Kidney capillary endothelial cell (primary cell): ENCODE measurements around the gene FAM13A.
A peak's percentile ranks its signal among the peaks of the same experiment; 100 is the strongest.

Source experiments
- DNase-seq: peaks from one replicate; pipeline ENCODE4 v3.0.0-alpha.2; 2018; ENCODE audit warnings: low spot score

Gene FAM13A

DNA sequence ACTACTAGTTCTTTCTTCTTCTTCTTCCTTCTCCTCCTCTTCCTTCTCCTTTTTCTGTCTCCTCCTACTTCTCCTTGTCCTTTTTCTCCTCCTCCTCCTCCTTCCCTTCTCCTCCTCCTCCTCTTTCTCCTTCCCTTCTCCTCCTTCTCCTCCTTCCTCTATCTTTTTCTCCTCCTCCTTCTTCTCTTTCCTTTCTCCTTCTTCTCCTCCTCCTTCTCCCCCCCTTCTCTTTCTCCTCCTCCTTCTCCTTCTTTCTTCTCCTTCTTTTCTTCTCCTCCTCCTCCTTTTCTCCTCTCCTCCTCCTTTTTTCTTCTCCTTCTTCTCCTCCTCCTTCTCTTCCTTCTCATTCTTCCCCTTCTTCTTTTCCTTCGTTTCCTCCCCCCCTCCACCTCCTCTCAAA is 337.6 kb downstream of the FAM13A start:
- no peak for DNase-seq

DNA sequence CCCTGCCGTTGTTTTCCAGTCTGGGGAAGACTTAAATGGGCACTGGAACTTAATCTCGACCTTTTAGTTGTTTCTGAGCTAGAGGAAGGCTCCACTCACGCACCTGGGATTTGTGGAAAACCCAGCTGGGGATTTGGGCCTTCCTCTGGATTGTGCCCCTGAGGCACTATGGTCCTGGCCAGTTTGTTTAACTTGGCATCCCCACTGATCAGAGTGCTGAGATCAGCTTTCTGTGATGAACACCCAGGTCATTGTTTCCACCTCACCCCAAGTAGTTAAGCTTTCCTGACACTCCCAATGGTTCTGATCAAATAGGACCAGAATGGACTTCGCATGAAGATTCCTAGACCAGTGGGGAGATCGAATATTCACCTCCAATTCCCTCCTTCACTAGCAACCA is 338.9 kb downstream of the FAM13A start:
- no peak for DNase-seq

DNA sequence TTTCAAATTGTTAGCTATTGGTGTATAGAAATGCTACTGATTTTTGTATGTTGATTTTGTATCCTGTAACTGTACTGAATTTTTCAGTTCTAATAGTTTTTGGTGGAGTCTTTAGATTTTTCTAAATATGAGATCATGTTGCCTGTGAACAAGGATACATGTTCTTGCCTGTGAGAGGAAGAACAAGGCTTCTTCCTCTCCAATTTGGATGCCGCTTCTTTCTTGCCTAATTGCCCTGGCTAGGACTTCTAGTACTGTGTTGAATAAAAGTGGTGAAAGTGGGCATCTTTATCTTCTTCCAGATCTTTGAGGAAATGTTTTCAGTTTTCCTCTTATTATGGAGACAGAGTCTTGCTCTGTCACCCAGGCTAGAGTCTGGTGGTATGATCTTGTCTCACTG is 343.2 kb downstream of the FAM13A start:
- DNase-seq = no peak

DNA sequence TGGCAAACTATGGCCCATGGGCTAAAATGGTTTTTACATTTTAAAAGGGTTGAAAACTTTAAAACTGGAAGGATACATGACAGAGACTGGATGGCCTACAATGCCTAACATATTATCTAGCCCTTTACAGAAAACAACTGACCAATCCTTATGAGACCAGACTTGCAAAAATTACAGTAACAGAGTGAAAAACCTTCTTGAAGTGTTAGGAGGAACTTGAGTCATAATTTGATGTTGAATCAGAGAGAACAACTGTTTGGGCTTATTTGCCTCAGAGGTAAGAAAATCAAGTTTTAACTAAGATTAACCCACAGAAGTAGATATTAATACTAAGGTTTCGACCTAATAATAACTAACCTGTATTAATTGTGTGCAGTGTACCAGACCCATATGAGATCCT is 347.0 kb downstream of the FAM13A start:
- DNase-seq = no peak

DNA sequence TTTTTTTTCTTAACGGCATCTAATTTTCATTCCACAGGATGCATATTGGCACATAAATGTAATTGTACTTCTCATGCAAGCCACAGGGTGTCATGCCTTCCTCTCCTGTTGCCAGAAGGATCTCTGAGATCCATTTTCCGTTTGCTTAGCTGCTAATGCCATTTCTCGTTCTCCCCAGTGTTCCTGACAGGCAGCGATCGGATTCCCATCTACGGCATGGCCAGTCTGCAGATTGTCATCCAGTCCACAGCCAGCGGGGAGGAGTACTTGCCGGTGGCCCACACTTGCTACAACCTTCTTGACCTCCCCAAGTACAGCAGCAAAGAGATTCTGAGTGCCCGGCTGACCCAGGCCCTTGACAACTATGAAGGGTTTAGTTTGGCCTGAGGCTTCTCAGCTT is 350.4 kb downstream of the FAM13A start:
- peak; percentile 32 for DNase-seq

DNA sequence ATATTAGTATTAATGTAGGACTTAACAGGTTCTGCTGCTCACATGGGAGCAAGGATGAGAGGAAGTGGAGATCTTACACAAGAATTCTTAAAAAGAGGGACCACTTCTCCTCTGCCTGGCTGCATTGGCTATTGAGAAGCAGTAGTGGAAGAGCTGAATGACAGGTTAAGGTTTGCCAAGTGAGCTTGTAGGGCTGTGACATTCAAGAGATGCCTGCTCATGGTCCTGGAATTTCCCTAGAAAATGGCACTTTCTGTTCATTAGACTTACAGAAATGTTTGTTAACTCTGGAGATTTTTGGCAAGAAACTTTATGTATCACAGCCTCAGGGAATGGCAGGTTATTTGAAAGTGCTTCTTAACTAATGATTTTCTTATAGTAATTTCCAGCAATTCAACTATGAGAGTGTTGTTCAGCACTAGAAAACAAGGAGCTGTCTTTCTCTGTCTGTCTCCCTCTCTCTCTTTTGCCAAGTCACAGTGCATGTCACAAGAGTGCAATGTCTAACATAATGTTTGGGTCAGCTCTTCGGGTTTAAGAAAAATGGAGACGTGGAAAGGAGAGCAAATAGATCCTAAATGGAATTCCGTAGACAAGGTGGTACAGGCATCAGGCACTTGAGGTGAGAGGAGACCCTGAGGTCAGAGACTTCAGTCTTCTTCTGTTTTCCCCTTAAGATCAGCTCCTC is 351.0 kb downstream of the FAM13A start:
- DNase-seq = no peak

DNA sequence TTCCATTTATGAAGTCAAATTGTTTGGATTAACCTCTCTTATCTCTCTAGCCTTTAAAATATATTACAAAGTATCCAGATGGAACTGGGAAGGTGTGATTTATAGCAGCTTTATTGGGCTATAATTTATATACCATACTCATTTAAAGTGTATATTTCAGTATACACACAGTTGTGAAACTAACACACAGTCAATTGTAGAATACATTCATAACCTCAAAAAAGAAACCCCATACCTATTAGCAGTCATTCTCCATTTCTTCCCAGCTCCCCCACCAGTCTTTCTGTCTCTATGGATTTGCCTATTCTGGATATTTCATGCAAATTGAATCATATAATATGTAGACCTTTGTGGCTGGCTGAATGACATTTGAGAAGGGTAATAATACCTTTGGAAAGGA is 351.8 kb downstream of the FAM13A start:
- DNase-seq = no peak

DNA sequence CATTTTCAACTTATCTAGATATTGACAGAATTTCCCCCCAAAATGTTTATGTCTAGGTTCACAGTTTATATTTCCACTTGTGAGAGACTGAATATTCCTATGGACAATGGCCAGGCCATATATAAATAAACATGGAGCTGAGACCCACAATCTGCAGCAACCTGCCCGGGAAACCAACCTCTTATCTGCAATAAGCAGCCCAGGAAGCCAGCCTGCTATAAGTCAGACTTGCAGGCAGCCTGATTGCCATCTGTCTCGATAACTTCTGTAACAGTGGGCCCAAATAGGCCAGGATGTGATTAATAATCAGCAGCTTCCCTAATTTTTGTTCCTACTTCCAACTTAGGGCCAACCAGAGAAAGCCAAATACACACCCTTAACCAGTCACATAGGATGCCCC is 354.2 kb downstream of the FAM13A start:
- no peak for DNase-seq

DNA sequence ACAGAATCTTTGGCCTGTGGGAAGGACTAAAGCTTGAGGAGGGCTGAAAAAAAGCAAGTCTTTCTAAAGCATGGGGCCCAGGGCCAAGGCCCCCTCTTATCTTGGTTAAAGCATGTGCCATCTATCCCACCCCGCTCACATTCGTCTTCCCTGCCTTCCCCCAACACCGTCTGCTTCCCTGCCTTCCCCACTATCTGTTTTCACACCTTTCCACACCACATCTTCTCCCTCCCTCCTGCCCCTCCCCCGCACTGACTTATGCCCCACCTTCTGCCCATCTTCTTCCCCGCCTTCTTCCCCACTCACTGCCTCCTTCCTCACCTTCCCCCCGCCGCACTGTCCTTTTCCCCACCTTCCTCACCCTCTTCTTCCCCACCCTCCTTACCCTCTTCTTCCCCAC is 358.5 kb downstream of the FAM13A start:
- no peak for DNase-seq

DNA sequence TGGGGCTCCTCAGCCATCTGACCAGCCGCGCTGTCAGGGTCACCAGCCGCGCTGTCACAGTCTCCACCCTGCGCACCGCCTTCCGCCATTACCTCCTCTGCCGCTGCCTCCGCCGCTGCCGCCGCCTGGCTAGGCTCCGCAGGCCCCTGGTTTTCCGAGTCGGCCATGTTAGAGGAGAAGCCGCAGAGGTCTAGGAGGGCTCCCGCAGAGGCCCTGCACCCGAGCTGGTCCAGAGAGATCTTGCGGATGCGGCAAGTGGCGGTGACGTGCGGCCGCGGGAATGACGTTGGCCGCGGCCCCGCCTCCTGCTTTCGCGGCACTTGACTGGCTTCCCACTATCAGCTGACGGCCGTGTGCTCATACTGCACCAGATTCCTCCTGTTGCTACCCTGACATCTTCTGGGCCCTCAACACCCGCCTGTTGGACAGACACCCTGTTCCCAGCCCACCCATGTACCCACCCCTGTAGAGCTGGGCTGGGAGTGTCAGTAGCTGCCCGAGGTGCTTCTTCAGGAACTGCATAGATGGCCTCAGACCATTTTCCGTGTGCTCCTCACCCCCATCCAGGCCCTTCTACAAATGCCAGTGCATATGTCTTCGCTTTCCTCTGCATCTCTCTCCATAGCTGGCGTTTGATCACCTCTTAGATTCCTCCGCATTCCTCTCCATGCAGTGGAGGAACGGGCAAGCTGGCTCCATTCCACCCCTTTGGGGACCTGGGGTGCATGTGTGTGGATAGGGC is 359.2 kb downstream of the FAM13A start, which contains the start of gene NAP1L5:
Gene NAP1L5, minus strand, starts transcription at position 242 of the 742 bp plus-strand sequence. Its CDS starts 75 bp downstream, at position 167.
- DNase-seq = peak; percentile 29

DNA sequence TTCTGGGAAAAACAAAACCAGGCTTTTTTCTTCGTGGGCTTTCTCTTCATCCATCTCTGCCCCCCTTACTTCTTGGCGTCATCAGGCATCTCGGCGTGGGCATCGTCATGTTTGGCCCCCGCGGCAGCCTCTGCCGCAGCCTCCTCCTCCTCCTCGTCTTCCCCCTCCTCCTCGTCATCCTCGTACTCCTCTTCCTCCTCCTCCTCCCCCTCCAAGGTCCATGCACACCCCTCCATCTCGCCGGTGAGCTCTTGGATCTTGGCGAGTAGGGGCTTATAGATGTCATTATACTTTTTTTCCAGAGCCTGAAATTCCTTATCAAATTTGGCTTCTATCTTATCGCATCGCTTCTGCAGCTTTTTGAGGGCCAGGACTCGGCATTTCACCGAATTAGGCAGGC is 359.8 kb downstream of the FAM13A start:
- DNase-seq = no peak

DNA sequence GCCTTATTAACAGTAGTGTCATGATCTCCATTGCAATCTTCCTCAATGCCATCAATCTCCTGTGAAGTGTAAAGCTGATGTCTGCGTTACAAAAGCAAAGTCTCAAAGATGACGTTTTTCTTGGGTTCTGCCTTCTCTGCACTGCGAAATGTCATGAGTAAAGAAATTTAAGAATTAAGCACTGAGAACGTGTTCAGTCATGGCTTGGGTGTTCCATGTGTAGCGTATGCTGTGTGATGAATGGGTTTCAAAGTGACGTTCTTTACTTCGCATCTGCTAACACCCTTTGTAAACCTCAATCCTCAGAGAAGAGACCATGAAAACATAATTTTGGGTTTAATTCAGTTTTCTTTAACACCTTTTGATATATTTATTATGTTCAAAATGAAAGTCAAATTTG is 360.4 kb downstream of the FAM13A start:
- no peak for DNase-seq

DNA sequence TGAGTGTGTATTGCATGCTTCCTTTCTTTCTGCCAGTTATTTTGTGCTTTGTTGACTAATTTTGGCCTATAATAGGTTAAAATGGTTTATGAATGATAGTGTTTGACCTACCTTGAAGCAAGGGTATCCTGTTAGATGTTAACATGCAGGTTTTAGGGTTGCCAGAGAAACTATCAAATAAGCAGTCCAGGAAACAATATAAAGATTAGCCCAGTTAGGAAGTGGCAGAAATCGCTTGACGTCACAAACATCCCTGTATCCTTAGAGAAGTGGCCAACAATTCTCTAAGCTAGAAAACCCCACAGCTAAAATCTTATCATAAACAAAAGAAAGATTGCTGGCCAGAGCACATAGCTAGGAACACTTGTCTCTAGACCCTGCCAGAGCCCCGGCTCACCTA is 363.2 kb downstream of the FAM13A start:
- no peak for DNase-seq

DNA sequence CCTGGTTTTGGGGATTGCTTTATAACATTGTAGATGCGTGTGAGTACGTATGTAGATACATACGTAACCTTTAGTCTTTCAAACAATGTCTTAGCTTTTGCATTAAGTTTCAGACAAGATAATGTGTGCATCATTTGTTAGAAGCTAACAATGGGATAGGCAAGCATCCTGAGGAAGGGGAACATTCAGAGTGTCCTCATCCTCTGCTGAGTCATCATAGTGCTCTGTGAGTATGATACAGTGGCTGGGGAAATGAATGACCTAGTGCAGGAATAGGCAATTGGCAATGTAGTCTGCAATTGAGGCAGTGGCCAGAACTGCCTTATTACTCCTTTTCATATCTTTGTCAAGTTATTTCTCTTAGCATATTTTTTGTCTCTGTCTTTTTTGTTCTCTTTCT is 366.6 kb downstream of the FAM13A start:
- DNase-seq = peak; percentile 52

DNA sequence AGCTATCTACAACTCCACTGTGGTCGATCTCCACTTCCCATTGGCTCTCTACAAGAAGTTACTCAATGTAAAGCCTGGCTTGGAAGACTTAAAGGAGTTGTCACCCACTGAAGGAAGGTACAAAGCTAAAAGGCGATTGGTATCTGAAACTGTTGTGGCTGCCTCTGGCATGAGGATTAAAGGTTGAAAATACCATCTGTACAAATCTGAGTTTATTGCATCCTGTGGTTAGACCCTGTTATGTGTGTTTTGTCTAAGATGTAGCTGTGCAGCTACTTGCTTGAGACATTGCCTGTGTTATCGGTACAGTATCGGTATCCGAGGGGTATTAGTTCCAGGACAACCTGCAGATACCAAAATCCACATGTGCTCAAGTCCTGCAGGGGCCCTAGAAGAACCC is 375.8 kb downstream of the FAM13A start:
- no peak for DNase-seq
